GM18873 (cell line): ENCODE data around the gene SLC44A4.
"Not testable (repeated sequence)": the region's sequence is repeated elsewhere in the genome, so short reads cannot be mapped to it uniquely, and the experiment has no call there.

Experiments
- ATAC-seq: cut with Tn5 transposase; IDR thresholded peaks from one replicate; pipeline ENCODE4 v1.9.1; 2021; ENCODE audit warnings: mild to moderate bottlenecking, moderate library complexity, moderate number of reproducible peaks; ENCODE audit not compliant: unreplicated experiment, low FRiP score

The SLC44A4 gene

DNA sequence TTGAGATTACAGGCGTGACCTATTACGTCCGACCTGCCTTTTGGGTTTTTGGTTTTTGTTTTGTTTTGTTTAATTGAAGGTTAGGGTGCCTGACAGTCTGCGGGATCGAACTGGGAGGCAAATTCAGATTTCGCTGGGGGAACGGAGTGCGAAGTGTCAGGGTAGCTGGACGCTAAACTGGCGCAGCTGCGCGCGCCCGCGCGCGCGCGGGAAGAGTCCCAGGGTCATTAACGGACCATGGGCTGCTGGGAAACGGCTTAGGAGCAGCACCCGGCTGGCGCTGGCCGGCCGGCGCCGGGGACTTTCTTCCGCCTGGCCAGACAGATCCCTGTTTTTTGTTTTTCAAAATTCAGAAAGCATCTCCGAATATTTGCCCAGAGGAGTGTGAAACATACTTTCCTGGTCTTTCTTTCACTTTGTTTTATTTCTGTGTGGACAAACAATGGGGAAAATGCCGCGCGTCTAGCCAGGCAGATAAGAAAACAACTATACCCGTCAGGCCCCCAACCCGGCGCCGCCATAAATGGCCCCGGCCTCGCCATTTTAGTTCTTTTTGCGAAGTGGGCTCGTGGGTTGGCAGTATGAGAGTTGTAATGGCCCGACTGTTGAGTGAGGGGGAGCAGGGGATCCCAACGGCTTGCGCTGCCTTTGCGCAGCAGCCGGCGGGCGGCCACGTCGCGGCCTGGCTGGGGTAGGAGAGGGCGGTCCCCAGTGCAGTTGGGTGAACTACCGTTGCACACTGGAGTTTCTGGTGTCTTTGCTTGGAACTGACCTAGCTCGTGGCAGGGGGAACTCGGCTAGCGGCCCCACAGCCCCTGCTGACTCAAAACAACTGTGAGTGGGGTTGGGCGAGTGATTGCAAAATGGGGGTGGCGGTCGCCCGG, 44.2 kb downstream of the SLC44A4 start:
- no peak for ATAC-seq

DNA sequence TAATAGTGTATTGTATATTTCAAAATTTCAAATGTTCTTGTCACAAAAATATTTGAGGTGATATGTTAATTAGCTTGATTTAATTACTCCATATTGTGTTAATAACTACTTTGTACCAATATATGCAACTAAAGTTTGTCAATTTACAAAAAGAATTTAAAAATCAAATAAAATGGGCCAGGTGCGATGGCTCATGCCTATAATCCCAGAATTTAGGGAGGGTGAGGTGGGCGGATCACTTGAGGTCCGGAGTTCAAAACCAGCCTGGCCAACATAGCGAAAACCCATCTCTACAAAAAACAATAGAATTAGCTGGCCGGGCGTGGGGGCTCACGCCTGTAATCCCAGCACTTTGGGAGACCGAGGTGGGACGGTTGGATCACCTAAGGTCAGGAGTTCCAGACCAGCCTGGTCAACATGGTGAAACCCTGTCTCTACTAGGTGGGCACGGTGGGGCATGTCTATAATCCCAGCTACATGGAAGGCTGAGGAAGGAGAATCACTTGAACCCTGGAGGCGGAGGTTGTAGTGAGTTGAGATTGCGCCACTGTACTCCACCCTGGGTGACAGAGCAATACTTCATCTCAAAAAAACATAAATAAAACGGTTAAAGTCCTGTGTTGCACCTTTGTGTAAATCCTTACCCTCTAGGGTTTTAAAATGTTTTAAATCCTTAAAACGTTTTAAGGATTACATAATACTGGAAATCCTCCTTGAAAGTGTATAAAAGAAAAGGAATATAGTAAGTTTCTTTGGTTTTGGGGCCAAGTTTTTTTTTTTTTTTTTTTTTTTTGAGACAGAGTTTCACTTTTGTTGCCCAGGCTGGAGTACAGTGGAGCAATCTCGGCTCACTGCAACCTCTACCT, 47.2 kb downstream of the SLC44A4 start:
- no peak for ATAC-seq

DNA sequence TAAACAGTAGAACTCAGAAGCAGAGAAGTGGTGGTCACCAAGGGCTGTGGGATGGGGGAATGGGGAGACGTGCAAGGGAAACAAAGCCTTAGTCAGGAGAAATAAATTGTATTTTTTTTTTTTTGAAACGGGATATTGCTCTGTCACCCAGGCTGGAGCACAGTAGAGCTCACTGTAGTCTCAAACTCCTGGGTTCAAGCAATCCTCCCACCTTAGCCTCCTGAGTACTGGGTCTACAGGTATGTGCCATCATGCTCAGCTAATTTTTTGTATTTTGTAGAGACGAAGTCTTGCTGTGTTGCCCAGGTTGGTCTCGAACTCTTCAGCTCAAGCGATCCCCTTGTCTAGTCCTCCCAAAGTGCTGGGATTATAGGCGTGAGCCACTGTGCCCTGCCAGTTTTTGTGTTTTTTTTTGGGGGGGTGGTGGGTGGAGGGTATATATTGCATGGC, 47.9 kb downstream of the SLC44A4 start:
- no peak for ATAC-seq

DNA sequence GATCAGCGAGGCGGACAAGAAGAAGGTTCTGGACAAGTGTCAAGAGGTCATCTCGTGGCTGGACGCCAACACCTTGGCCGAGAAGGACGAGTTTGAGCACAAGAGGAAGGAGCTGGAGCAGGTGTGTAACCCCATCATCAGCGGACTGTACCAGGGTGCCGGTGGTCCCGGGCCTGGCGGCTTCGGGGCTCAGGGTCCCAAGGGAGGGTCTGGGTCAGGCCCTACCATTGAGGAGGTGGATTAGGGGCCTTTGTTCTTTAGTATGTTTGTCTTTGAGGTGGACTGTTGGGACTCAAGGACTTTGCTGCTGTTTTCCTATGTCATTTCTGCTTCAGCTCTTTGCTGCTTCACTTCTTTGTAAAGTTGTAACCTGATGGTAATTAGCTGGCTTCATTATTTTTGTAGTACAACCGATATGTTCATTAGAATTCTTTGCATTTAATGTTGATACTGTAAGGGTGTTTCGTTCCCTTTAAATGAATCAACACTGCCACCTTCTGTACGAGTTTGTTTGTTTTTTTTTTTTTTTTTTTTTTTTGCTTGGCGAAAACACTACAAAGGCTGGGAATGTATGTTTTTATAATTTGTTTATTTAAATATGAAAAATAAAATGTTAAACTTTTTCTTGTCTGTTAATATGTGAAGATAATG, 49.0 kb downstream of the SLC44A4 start:
- no peak for ATAC-seq

DNA sequence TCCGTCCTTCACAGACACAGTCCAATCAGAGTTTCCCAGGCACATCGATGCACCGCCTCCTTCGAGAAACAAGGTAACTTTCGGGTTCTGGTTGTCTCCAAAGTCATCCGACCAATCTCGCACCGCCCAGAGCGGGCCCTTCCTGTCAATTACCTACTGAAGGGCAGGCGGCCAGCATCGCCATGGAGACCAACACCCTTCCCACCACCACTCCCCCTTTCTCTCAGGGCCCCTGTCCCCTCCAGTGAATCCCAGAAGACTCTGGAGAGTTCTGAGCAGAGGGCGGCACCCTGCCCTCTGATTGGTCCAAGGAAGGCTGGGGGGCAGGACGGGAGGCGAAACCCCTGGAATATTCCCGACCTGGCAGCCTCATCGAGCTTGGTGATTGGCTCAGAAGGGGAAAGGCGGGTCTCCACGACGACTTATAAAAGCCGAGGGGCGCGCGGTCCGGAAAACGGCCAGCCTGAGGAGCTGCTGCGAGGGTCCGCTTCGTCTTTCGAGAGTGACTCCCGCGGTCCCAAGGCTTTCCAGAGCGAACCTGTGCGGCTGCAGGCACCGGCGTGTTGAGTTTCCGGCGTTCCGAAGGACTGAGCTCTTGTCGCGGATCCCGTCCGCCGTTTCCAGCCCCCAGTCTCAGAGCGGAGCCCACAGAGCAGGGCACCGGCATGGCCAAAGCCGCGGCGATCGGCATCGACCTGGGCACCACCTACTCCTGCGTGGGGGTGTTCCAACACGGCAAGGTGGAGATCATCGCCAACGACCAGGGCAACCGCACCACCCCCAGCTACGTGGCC, 51.3 kb downstream of the SLC44A4 start, which contains the start of gene HSPA1B:
TSS of gene HSPA1B (plus strand) at position 453 of the 794 bp plus-strand sequence. CDS start at position 666, 213 bp downstream.
- ATAC-seq: peak; percentile 60

DNA sequence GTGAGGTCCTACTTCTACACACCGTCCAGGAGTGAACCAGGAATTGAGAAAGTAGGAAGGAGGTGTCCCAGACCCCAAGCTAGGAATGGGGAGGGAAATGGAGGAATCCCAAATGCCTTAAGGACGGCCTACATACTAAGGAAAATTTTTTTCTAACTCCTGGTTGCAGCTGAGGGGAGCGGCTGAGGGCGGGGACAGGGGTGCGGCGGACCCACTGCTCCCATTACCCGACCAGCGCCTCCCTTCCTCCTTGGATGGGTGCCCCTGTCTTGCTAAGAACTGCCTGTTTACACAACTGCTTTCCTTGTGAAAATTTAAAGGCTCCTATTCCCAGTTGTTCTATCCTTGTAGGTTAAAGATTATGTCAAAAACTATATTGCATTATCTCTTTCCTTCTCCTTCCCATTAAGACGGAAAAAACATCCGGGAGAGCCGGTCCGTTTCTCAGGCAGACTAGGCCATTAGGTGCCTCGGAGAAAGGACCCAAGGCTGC, 52.0 kb downstream of the SLC44A4 start:
- ATAC-seq: peak; percentile 6

DNA sequence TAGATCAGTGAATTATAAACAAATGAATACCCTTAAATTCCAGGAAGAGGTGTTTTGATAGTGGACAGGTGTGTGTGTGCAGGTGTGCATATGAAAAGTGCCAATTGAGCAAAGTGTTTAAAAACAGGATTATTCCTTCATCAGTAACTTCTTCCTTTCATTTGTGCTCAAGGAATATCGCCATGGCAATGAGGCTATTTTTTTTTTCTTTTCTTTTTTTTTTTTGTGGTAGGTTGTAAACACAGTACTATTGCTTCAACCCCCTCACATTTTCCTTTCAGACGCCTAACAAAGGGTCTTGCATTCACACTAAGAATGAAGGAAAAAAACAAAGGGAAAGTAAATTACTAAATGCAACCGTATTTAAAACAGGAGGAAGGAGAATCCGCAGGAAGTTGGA, 53.2 kb downstream of the SLC44A4 start:
- ATAC-seq: no peak

DNA sequence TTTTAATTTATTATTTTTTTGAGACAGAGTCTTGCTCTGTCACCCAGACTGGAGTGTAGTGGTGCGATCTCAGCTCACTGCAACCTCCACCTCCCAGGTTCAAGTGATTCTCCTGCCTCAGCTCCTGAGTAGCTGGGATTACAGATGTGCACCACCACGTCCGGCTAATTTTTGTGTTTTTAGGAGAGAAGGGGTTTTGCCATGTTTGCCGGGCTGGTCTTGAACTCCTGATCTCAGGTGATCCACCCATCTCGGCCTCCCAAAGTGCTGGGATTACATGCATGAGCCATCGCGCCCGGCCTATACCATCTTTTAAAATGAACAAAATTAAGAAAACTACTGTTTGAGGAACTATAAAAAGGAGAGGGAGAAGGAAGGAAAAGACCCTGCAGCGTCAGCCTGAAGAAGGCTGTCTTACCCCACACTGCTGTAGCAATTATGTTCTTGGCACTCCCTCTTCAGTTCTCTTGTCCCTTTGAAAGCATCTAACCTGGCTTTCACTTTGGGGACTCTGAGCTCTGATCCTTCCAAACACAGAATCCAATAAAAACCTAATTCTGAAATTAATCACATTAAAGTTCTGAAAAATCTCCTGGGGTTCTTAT, 55.1 kb downstream of the SLC44A4 start:
- not testable (repeated sequence) for ATAC-seq

DNA sequence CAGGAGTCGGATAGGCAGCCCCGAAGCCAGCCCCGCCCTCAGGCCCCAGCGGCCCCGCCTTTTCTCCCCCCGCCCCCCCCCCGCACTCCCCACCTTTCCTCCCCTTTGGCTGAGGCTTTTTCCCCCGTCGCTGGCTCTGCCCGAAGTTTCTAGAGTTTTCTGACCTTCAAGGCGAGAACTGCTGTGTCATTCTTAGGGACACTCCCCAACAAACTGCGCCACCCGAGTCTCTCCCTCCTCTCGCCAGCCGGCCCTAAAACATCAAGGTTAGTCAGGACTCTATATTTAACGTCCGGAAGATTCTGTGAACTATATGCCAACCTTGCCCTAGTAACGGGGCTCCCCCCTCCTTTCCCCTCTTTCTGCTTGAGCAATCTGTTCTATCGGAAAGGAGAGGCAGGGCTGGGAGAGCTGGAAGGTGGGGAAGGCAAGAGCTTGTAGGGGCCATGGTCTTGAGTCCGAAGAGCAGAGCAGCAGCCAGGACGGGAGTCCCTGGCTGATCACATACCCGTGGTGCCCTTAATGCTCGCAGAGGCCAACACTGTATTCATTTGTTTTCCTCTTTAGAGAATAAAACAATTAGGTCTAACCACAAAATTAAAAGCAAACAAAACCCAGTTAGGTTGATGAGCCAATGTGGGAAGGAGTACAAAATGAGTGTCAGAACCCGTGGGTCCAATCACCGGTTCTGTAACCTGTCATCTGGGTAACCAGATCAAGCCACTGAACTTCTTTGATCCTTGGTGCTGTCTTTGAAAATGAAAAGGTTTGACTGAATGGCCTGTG, 56.6 kb downstream of the SLC44A4 start:
- no peak for ATAC-seq

DNA sequence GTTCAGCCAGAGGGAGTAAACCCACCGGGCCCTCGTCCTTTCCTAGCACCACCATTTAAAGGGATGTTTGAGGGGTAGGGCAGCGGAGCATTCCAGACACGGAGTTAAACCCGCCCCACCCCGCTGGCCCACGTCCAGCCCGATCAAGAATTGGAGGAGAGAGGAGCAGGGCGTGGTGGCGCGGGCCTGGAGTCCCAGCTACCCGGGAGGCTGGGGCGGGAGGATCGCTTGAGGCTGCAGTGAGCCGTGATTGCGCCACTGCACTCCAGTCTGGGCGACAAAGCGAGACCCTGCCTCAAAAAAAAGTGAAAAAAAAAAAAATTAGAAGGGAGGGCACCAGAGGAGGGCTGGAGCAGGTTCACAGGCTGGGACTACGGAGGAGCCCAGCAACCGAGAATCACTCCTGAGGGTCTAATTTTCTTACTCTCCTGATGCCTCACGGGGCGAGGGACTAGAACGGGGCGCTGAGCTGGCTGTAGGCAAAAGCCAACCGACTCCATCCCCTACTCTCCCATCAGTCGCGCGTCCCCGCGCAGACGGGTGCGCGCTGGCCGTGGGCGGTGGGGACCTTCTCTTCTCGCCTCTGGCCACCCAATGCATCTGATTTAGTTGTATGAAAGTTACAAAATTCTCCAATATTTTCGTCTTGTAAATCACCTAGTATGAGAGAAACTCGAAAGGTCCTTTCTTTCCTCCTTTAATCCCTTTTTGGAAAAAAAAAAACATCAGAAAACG, 57.3 kb downstream of the SLC44A4 start:
- ATAC-seq: no peak

DNA sequence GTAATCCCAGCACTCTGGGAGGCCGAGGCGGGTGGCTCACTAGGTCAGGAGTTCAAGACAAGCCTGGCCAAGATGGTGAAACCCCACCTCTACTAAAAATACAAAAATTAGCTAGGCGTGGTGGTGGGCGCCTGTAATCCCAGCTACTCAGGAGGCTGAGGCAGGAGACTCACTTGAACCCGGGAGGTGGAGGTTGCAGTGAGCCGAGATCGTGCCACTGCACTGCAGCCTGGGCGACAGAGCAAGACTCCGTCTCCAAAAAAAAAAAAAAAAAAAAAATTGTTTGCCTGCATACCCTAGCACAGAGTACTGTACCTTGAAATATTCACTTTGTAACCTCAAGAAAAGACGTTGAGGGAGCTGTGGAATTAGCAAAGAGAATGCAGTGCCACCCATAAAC, 58.4 kb downstream of the SLC44A4 start:
- not testable (repeated sequence) for ATAC-seq

DNA sequence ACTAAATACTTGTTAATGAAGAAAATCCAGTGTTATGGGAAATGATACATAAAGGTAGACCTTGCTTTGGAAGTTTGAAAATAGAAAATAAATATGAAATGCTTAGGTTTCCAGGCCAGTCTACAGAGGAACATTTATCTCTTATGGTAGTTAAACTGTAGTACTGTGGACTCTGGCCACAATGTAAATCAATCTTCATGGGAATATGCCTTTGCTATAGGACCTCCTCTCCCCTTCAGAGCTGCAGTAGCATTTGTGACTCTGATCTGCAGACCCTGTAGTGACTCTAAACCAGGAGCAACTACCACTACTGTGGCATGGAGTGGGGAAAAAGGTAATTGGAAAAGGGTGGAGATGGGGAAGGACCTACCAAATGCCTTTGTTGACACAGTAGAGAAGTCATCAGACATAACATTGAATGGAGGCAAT, 58.9 kb downstream of the SLC44A4 start:
- no peak for ATAC-seq

DNA sequence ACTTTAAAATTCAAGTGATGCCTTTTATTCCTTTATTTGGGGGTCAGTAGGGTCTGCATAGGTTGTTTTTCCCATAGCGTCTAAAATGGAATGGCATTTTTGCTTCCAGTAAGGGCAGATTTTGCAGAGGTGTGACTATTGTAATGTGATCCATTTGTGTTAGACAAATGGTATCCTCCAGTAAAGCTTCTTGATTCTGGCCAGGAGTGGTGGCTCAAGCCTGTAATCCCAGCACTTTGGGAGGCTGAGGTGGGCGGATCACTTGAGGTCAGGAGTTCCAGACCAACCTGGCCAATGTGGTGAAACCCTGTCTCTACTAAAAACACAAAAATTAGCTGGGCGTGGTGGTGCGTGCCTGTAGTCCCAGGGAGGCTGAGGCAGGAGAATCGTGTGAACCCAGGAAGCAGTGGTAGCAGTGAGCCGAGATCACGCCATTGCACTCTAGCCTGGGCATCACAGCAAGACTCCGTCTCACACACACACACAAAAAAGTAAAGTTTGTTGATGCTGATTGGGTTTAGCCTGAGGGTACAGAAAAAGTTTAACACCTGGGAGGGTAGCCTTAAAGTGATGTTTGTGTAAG, 60.8 kb downstream of the SLC44A4 start:
- not testable (repeated sequence) for ATAC-seq

DNA sequence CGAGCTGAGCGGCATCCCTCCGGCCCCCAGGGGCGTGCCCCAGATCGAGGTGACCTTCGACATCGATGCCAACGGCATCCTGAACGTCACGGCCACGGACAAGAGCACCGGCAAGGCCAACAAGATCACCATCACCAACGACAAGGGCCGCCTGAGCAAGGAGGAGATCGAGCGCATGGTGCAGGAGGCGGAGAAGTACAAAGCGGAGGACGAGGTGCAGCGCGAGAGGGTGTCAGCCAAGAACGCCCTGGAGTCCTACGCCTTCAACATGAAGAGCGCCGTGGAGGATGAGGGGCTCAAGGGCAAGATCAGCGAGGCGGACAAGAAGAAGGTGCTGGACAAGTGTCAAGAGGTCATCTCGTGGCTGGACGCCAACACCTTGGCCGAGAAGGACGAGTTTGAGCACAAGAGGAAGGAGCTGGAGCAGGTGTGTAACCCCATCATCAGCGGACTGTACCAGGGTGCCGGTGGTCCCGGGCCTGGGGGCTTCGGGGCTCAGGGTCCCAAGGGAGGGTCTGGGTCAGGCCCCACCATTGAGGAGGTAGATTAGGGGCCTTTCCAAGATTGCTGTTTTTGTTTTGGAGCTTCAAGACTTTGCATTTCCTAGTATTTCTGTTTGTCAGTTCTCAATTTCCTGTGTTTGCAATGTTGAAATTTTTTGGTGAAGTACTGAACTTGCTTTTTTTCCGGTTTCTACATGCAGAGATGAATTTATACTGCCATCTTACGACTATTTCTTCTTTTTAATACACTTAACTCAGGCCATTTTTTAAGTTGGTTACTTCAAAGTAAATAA, 61.5 kb downstream of the SLC44A4 start:
- not testable (repeated sequence) for ATAC-seq

DNA sequence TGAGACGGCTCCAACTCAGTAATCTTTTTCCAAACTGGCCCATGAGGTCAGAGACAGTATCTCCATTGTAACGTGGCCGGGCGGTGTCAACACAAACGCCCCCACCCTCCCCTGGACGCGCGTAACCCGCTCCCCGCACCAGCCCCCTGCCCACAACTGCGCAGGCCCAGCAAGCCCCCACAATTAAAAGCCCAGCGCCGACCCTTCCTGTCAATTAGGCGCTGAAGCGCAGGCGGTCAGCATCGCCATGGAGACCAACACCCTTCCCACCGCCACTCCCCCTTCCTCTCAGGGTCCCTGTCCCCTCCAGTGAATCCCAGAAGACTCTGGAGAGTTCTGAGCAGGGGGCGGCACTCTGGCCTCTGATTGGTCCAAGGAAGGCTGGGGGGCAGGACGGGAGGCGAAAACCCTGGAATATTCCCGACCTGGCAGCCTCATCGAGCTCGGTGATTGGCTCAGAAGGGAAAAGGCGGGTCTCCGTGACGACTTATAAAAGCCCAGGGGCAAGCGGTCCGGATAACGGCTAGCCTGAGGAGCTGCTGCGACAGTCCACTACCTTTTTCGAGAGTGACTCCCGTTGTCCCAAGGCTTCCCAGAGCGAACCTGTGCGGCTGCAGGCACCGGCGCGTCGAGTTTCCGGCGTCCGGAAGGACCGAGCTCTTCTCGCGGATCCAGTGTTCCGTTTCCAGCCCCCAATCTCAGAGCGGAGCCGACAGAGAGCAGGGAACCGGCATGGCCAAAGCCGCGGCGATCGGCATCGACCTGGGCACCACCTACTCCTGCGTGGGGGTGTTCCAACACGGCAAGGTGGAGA, 63.6 kb downstream of the SLC44A4 start, which contains the start of the genes HSPA1A and HSPA1L:
TSS of gene HSPA1A (plus strand) at position 519 of the 814 bp plus-strand sequence. CDS start at position 733, 214 bp downstream.
TSS of gene HSPA1L (minus strand) at position 259 of the 814 bp plus-strand sequence. CDS start 3,311 bp downstream, outside the sequence.
- no peak for ATAC-seq

DNA sequence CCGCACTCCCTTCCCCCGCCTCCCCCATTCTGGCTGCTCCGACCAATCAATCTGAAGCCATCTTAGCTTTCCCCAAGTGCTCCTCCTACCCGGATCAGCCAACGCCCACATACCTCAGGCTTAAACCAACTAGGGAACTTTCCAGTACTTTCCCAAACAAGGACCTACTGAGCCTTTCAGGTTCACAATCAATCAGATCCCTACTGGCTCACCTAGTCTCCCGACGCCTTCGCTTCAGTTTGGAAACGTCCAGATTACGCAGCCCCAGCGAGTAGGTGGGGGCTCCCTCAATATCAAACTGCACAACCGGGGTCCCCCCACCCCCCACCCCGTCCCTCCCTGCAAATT, 64.1 kb downstream of the SLC44A4 start:
- no peak for ATAC-seq
